Measurements from ENCODE around the gene DNM3.

The DNM3 gene

GRCh38 chr1:172278478-172278877 lies 437.2 kb downstream of the DNM3 start:
- H3K4me3 ChIP-seq (ENCODE audit: insufficient read depth, low read length, poor library complexity, severe bottlenecking): no peak overlapping the region
- no peak overlapping the region for H3K4me2 ChIP-seq (ENCODE audit: low read depth, low read length, poor library complexity, severe bottlenecking)
- no peaks in the 10 kb centered on the region for H3F3A ChIP-seq (ENCODE audit: insufficient read depth)
- H3K9me3 ChIP-seq (ENCODE audit: insufficient read depth, low read length): no peaks in the 10 kb centered on the region
- H2AFZ ChIP-seq (ENCODE audit: low read depth, low read length, severe bottlenecking): no peak overlapping the region
- no peaks in the 10 kb centered on the region for H3K36me3 ChIP-seq (ENCODE audit: low read length)
- no peaks in the 10 kb centered on the region for H3K27me3 ChIP-seq (ENCODE audit: low read length)
- H3K9me2 ChIP-seq (replicated peaks; ENCODE audit: insufficient read depth, low read length): no peaks in the 10 kb centered on the region
- H4K20me1 ChIP-seq (ENCODE audit: low read depth, low read length): no peaks in the 10 kb centered on the region
- TF ChIP-seq EZH2phosphoT487 (conservative IDR thresholded peaks at IDR 0.05; ENCODE audit: low read length) (no peak), CTCF (IDR thresholded peaks at IDR 0.05; ENCODE audit: insufficient read depth, low read length, poor library complexity, severe bottlenecking) (no peak)
- no peak overlapping the region for H3K27ac ChIP-seq (ENCODE audit: low read depth, low read length)
- no peaks in the 10 kb centered on the region for H3K79me2 ChIP-seq (ENCODE audit: insufficient read depth, low read length)
- H3K9ac ChIP-seq (ENCODE audit: low read length): no peak overlapping the region

- no peak for TF ChIP-seq CTCF (IDR thresholded peaks at IDR 0.05; ENCODE audit: insufficient read depth, low read length, poor library complexity, severe bottlenecking)
- TF ChIP-seq EZH2phosphoT487 (conservative IDR thresholded peaks at IDR 0.05; ENCODE audit: low read length): no peak
- no peak overlapping the region for H3K4me2 ChIP-seq (ENCODE audit: low read depth, low read length, poor library complexity, severe bottlenecking)
- no peaks in the 10 kb centered on the region for H3K79me2 ChIP-seq (ENCODE audit: insufficient read depth, low read length)
- H3K27me3 ChIP-seq (ENCODE audit: low read length): no peaks in the 10 kb centered on the region
- no peaks in the 10 kb centered on the region for H3F3A ChIP-seq (ENCODE audit: insufficient read depth)
- no peak overlapping the region for H2AFZ ChIP-seq (ENCODE audit: low read depth, low read length, severe bottlenecking)
- H4K20me1 ChIP-seq (ENCODE audit: low read depth, low read length): no peaks in the 10 kb centered on the region
- H3K27ac ChIP-seq (ENCODE audit: low read depth, low read length): no peak overlapping the region
- H3K36me3 ChIP-seq (ENCODE audit: low read length): no peaks in the 10 kb centered on the region
- no peak overlapping the region for H3K4me3 ChIP-seq (ENCODE audit: insufficient read depth, low read length, poor library complexity, severe bottlenecking)
- H3K9me3 ChIP-seq (ENCODE audit: insufficient read depth, low read length): no peaks in the 10 kb centered on the region
- no peak overlapping the region for H3K9ac ChIP-seq (ENCODE audit: low read length)
- no peaks in the 10 kb centered on the region for H3K9me2 ChIP-seq (replicated peaks; ENCODE audit: insufficient read depth, low read length)
Measured at GRCh38 chr1:172279939-172280636, 438.8 kb downstream of the DNM3 start.

GRCh38 chr1:172283766-172284165 lies 442.5 kb downstream of the DNM3 start:
- Histone ChIP-seq H3K4me3 (ENCODE audit: insufficient read depth, low read length, poor library complexity, severe bottlenecking) (no peak overlapping the region), H3K79me2 (ENCODE audit: insufficient read depth, low read length) (no peaks in the 10 kb centered on the region), H3K36me3 (ENCODE audit: low read length) (no peaks in the 10 kb centered on the region), H3K27me3 (ENCODE audit: low read length) (no peaks in the 10 kb centered on the region), H2AFZ (ENCODE audit: low read depth, low read length, severe bottlenecking) (no peak overlapping the region), H4K20me1 (ENCODE audit: low read depth, low read length) (no peaks in the 10 kb centered on the region), H3K9me2 (replicated peaks; ENCODE audit: insufficient read depth, low read length) (no peaks in the 10 kb centered on the region), H3K9me3 (ENCODE audit: insufficient read depth, low read length) (no peaks in the 10 kb centered on the region), H3K27ac (ENCODE audit: low read depth, low read length) (no peak overlapping the region), H3K9ac (ENCODE audit: low read length) (no peak overlapping the region), H3K4me2 (ENCODE audit: low read depth, low read length, poor library complexity, severe bottlenecking) (no peak overlapping the region), H3F3A (ENCODE audit: insufficient read depth) (no peaks in the 10 kb centered on the region)
- TF ChIP-seq EZH2phosphoT487 (conservative IDR thresholded peaks at IDR 0.05; ENCODE audit: low read length): no peak
- no peak for TF ChIP-seq CTCF (IDR thresholded peaks at IDR 0.05; ENCODE audit: insufficient read depth, low read length, poor library complexity, severe bottlenecking)
